Measurements from ENCODE around the gene SRSF1. TPM values are rescaled to one million over a fixed set of nuclear protein-coding genes. Genes with fewer than 3 reads are reported as not detected.

SRSF1 gene, protein sequence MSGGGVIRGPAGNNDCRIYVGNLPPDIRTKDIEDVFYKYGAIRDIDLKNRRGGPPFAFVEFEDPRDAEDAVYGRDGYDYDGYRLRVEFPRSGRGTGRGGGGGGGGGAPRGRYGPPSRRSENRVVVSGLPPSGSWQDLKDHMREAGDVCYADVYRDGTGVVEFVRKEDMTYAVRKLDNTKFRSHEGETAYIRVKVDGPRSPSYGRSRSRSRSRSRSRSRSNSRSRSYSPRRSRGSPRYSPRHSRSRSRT
- total RNA-seq (100 to 1,000 TPM; 137 to 200 TPM), polyA plus RNA-seq (ENCODE audit: insufficient read length in 6 of 6) (100 to 1,000 TPM; 305 to 393 (median 368) TPM)
- long read RNA-seq, donor 1, transcript SRSF1-204 (4 exons, 1,720 nt): minor isoform, 20 of 147 reads
- long read RNA-seq, donor 1, transcript SRSF1-201 (4 exons, 1,513 nt): major isoform, 76 of 147 reads
- long read RNA-seq, donor 1, transcript SRSF1-205 (3 exons, 3,117 nt): minor isoform, 36 of 147 reads
- long read RNA-seq, donor 1, transcript SRSF1-202 (2 exons, 689 nt): minor isoform, 15 of 147 reads
- long read RNA-seq, donor 1, partial matches to known transcripts: 0 of 147 reads
- long read RNA-seq, donor 1, other reads (novel, unspliced or antisense): 0 of 147 reads
- long read RNA-seq, donor 2, transcript SRSF1-204 (4 exons, 1,720 nt): minor isoform, 16 of 135 reads
- long read RNA-seq, donor 2, transcript SRSF1-202 (2 exons, 689 nt): minor isoform, 5 of 135 reads
- long read RNA-seq, donor 2, transcript SRSF1-205 (3 exons, 3,117 nt): minor isoform, 18 of 135 reads
- long read RNA-seq, donor 2, transcript SRSF1-201 (4 exons, 1,513 nt): major isoform, 81 of 135 reads
- long read RNA-seq, donor 2, partial matches to known transcripts: 7 of 135 reads
- long read RNA-seq, donor 2, other reads (novel, unspliced or antisense): 7 of 135 reads
- long read RNA-seq, donor 3, transcript SRSF1-202 (2 exons, 689 nt): minor isoform, 5 of 110 reads
- long read RNA-seq, donor 3, transcript SRSF1-201 (4 exons, 1,513 nt): major isoform, 54 of 110 reads
- long read RNA-seq, donor 3, transcript SRSF1-205 (3 exons, 3,117 nt): minor isoform, 10 of 110 reads
- long read RNA-seq, donor 3, transcript SRSF1-204 (4 exons, 1,720 nt): minor isoform, 21 of 110 reads
- long read RNA-seq, donor 3, partial matches to known transcripts: 11 of 110 reads
- long read RNA-seq, donor 3, other reads (novel, unspliced or antisense): 9 of 110 reads
- long read RNA-seq, donor 4, partial matches to known transcripts: 0 of 5 reads
- long read RNA-seq, donor 4, other reads (novel, unspliced or antisense): 4 of 5 reads
- long read RNA-seq, donor 5, transcript SRSF1-201 (4 exons, 1,513 nt): major isoform, 45 of 95 reads
- long read RNA-seq, donor 5, transcript SRSF1-204 (4 exons, 1,720 nt): minor isoform, 21 of 95 reads
- long read RNA-seq, donor 5, transcript SRSF1-205 (3 exons, 3,117 nt): minor isoform, 13 of 95 reads
- long read RNA-seq, donor 5, transcript SRSF1-202 (2 exons, 689 nt): minor isoform, 7 of 95 reads
- long read RNA-seq, donor 5, partial matches to known transcripts: 9 of 95 reads
- long read RNA-seq, donor 5, other reads (novel, unspliced or antisense): 0 of 95 reads
- long read RNA-seq, donor 6, transcript SRSF1-201 (4 exons, 1,513 nt): major isoform, 59 of 122 reads
- long read RNA-seq, donor 6, transcript SRSF1-204 (4 exons, 1,720 nt): minor isoform, 24 of 122 reads
- long read RNA-seq, donor 6, transcript SRSF1-205 (3 exons, 3,117 nt): minor isoform, 18 of 122 reads
- long read RNA-seq, donor 6, partial matches to known transcripts: 6 of 122 reads
- long read RNA-seq, donor 6, other reads (novel, unspliced or antisense): 10 of 122 reads
- long read RNA-seq, donor 7, transcript SRSF1-204 (4 exons, 1,720 nt): minor isoform, 13 of 47 reads
- long read RNA-seq, donor 7, transcript SRSF1-205 (3 exons, 3,117 nt): minor isoform, 6 of 47 reads
- long read RNA-seq, donor 7, transcript SRSF1-201 (4 exons, 1,513 nt): major isoform, 18 of 47 reads
- long read RNA-seq, donor 7, partial matches to known transcripts: 0 of 47 reads
- long read RNA-seq, donor 7, other reads (novel, unspliced or antisense): 6 of 47 reads
- long read RNA-seq, donor 8, transcript SRSF1-204 (4 exons, 1,720 nt): minor isoform, 17 of 69 reads
- long read RNA-seq, donor 8, transcript SRSF1-201 (4 exons, 1,513 nt): major isoform, 41 of 69 reads
- long read RNA-seq, donor 8, transcript SRSF1-205 (3 exons, 3,117 nt): minor isoform, 8 of 69 reads
- long read RNA-seq, donor 8, partial matches to known transcripts: 0 of 69 reads
- long read RNA-seq, donor 8, other reads (novel, unspliced or antisense): 0 of 69 reads
- long read RNA-seq, donor 9: 0 reads
- long read RNA-seq, donor 10, partial matches to known transcripts: 0 of 3 reads
- long read RNA-seq, donor 10, other reads (novel, unspliced or antisense): 0 of 3 reads
- long read RNA-seq, donor 11: 0 reads
- long read RNA-seq, donor 12, transcript SRSF1-205 (3 exons, 3,117 nt): minor isoform, 9 of 71 reads
- long read RNA-seq, donor 12, transcript SRSF1-204 (4 exons, 1,720 nt): minor isoform, 13 of 71 reads
- long read RNA-seq, donor 12, transcript SRSF1-201 (4 exons, 1,513 nt): major isoform, 43 of 71 reads
- long read RNA-seq, donor 12, transcript SRSF1-202 (2 exons, 689 nt): minor isoform, 6 of 71 reads
- long read RNA-seq, donor 12, partial matches to known transcripts: 0 of 71 reads
- long read RNA-seq, donor 12, other reads (novel, unspliced or antisense): 0 of 71 reads

DNA sequence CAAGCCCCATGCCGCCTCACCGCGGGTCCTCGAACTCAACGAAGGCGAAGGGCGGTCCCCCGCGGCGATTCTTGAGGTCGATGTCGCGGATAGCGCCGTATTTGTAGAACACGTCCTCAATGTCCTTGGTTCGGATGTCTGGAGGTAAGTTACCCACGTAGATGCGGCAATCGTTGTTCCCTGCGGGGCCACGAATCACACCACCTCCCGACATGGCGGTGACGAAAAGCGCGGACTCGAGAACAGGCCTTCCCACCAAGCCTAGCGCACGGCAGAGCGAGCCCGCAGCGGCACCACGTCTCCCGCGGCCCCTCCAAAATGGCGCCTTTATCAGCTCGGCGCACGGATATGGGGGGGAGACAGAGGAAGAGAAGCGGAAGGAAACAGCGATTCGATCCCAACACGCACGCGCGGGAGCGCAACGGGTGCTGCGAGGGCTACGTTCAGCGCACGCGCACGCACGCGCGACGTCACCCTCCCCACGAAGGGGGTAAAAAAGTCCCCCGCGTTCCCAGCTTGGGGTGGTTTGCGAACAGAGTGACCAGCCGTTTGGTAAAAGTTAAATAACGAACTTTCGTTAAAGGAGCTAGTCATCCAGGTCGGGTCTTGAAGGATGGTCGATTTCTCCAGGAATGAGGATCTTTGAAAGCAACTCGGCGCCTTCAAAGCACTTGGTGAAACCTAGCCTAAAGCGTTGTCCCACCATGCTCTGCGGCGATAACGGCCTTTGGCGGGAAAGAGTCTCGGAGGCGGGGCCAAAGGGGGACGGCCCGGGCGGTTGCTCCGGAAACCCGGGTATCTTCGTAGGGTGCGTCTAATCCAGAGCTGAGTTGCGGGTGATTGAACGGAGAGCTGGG, at the start of gene SRSF1:
SRSF1 (minus strand) TSS at position 323 of the 857 bp plus-strand sequence; CDS start at position 214, 109 bp downstream.
- H3K4me1 ChIP-seq: peaks cover 17 to 49% of the 10 kb centered on the region in 2 donors
- H3K9me3 ChIP-seq: no peaks in the 10 kb centered on the region
- H3K36me3 ChIP-seq: peaks cover 8 to 39% of the 10 kb centered on the region in 2 donors
- intact Hi-C loops (cut with DNase I): loop anchor here in 1 of 2 donors (10.0 kb wide), 1 partner anchor 78 kb away; the partner anchor contains the start of gene DYNLL2
- ATAC-seq (peak; percentile 96), DNase-seq (peak; percentile 97 to 99 (median 99))
- TF ChIP-seq, protein P1, sequence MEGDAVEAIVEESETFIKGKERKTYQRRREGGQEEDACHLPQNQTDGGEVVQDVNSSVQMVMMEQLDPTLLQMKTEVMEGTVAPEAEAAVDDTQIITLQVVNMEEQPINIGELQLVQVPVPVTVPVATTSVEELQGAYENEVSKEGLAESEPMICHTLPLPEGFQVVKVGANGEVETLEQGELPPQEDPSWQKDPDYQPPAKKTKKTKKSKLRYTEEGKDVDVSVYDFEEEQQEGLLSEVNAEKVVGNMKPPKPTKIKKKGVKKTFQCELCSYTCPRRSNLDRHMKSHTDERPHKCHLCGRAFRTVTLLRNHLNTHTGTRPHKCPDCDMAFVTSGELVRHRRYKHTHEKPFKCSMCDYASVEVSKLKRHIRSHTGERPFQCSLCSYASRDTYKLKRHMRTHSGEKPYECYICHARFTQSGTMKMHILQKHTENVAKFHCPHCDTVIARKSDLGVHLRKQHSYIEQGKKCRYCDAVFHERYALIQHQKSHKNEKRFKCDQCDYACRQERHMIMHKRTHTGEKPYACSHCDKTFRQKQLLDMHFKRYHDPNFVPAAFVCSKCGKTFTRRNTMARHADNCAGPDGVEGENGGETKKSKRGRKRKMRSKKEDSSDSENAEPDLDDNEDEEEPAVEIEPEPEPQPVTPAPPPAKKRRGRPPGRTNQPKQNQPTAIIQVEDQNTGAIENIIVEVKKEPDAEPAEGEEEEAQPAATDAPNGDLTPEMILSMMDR (IDR thresholded peaks at IDR 0.05): no peak
- H3K27me3 ChIP-seq: no peaks in the 10 kb centered on the region
- peak within 1 kb of the TSS; percentile 95 to 97 for H3K4me3 ChIP-seq
- H3K27ac ChIP-seq: peak within 1 kb of the TSS; percentile 95 to 97

DNA sequence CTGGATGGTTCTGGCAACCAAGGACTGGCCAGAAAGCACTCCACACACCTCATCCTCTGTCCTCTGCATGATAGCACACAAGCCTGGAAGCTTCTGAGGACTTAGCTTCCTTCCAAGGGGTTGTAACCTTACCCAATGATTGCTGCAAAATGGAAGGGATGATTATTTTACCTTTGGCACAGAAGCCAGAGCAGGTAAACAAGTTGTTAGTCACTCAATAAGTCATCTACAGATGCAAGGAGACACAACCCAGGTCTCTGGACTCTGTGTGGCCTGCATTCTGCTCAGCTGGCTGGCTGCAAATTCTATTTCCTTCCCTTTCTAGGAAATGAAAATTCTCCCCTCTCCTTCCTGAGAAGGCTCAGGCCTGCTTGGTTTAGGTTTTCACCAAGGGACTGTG, 49.4 kb upstream of the SRSF1 start:
- no peak for DNase-seq

DNA sequence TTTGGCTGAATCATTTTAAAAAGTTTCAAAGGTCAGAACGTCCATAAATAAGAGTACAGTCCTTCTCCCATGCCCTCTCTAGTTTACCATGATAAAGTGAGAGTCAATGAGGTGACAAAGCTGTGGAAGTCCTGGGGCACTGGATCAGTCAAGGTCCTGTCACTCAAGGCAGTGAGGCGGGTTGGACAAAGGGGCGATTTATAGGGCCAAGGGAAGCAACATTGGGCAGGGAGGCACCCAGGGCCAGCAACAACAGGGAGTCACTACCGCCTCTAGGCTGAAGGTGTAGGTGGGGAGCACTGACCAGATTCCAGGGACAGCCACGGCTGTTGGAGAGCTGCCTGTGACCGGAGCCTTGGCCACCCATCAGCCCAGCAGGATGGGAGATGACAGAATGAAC, 47.6 kb upstream of the SRSF1 start:
- H3K27ac ChIP-seq: no peak overlapping the region
- H3K27me3 ChIP-seq: no peaks in the 10 kb centered on the region
- no peaks in the 10 kb centered on the region for H3K9me3 ChIP-seq
- H3K36me3 ChIP-seq: no peaks in the 10 kb centered on the region
- intact Hi-C loops (cut with DNase I): no loop called here
- TF ChIP-seq, protein P1 (IDR thresholded peaks at IDR 0.05): no peak
- no peak overlapping the region for H3K4me3 ChIP-seq
- ATAC-seq (no peak), DNase-seq (no peak)
- H3K4me1 ChIP-seq: no peaks in the 10 kb centered on the region

More for the DNA sequence above, 49.4 kb upstream of the SRSF1 start:
- Histone ChIP-seq H3K9me3 (no peaks in the 10 kb centered on the region), H3K27me3 (no peaks in the 10 kb centered on the region), H3K27ac (no peak overlapping the region), H3K4me1 (no peaks in the 10 kb centered on the region), H3K4me3 (no peak overlapping the region), H3K36me3 (no peaks in the 10 kb centered on the region)
- ATAC-seq: no peak
- intact Hi-C loops (cut with DNase I): no loop called here
- TF ChIP-seq, protein P1 (IDR thresholded peaks at IDR 0.05): no peak
